WTC11 (cell line): Measurements from ENCODE around the gene TMED5. TPM values are rescaled to one million over a fixed set of nuclear protein-coding genes. Genes with fewer than 3 reads are reported as not detected.

Experiments
- ATAC-seq: fragments of 200-7000 bp; cut with Tn5 transposase; 2 replicates; pipeline ENCODE4 v1.10.0; 2021; ENCODE audit warnings: mild to moderate bottlenecking, moderate library complexity
- CTCF ChIA-PET: fragments of 300-600 bp; sonication (Branson Sonifier 250); formaldehyde crosslinking; loops from one replicate; lab custom pipeline; 2021; ENCODE audit warnings: antibody characterized with exemption; lab: Charles Lee
- POLR2A ChIA-PET: fragments of 350-600 bp; sonication (Branson Sonifier 250); formaldehyde crosslinking; loops from one replicate; lab custom pipeline; 2021; ENCODE audit warnings: antibody characterized with exemption; lab: Charles Lee
- DNase-seq: peaks from one replicate; pipeline ENCODE4 v3.0.0; 2021; ENCODE audit warnings: low spot score
- H3K27ac Mint-ChIP-seq: 2 replicates; pipeline ENCODE4 v1.8.0; 2021; ENCODE audit warnings: mixed read lengths
- H3K27me3 Mint-ChIP-seq: 2 replicates; pipeline ENCODE4 v1.8.0; 2021; ENCODE audit warnings: low read depth, mild to moderate bottlenecking, moderate library complexity, mixed read lengths
- H3K36me3 Mint-ChIP-seq: 2 replicates; pipeline ENCODE4 v1.8.0; 2021; ENCODE audit warnings: mixed read lengths
- H3K4me1 Mint-ChIP-seq: 2 replicates; pipeline ENCODE4 v1.8.0; 2022; ENCODE audit warnings: mixed read lengths
- H3K4me3 Mint-ChIP-seq: 2 replicates; pipeline ENCODE4 v1.8.0; 2021; ENCODE audit warnings: mild to moderate bottlenecking, moderate library complexity, mixed read lengths
- H3K9me3 Mint-ChIP-seq: 2 replicates; pipeline ENCODE4 v1.8.0; 2021; ENCODE audit warnings: mixed read lengths
- CBFB ChIP-seq: sonication (generic); formaldehyde crosslinking; IDR thresholded peaks from 2 replicates; pipeline ENCODE4 v1.8.1; 2022; ENCODE audit warnings: mild to moderate bottlenecking, low read depth, missing genetic modification reagents
- E2F1 ChIP-seq: sonication (generic); formaldehyde crosslinking; IDR thresholded peaks from 2 replicates; pipeline ENCODE4 v1.8.0; 2022; ENCODE audit warnings: mild to moderate bottlenecking, missing genetic modification reagents
- E2F5 ChIP-seq: sonication (generic); formaldehyde crosslinking; IDR thresholded peaks from 2 replicates; pipeline ENCODE4 v1.8.1; 2022; ENCODE audit warnings: mild to moderate bottlenecking, moderate library complexity, missing genetic modification reagents
- ELF4 ChIP-seq: sonication (generic); formaldehyde crosslinking; IDR thresholded peaks from 2 replicates; pipeline ENCODE4 v1.8.1; 2022; ENCODE audit warnings: low read depth, mild to moderate bottlenecking, moderate library complexity, missing genetic modification reagents
- EMX1 ChIP-seq: fragments of 250-450 bp; sonication (Bioruptor Pico); IDR thresholded peaks from 2 replicates; pipeline ENCODE4 v1.8.0; 2021; ENCODE audit warnings: mild to moderate bottlenecking
- FOXP1 ChIP-seq: sonication (generic); formaldehyde crosslinking; IDR thresholded peaks from 2 replicates; pipeline ENCODE4 v1.8.0; 2022; ENCODE audit warnings: missing genetic modification reagents, mild to moderate bottlenecking, moderate library complexity, borderline replicate concordance
- HMGXB4 ChIP-seq: sonication (generic); formaldehyde crosslinking; IDR thresholded peaks from 2 replicates; pipeline ENCODE4 v1.8.1; 2023; ENCODE audit warnings: mild to moderate bottlenecking, moderate library complexity, missing genetic modification reagents
- MXD4 ChIP-seq: fragments of 250-450 bp; sonication (Bioruptor Pico); IDR thresholded peaks from 2 replicates; pipeline ENCODE4 v1.8.0; 2021; ENCODE audit warnings: mild to moderate bottlenecking, moderate library complexity, borderline replicate concordance
- MYBL2 ChIP-seq: sonication (generic); formaldehyde crosslinking; IDR thresholded peaks from 2 replicates; pipeline ENCODE4 v1.8.1; 2023; ENCODE audit warnings: mild to moderate bottlenecking, moderate library complexity, missing genetic modification reagents
- RELA ChIP-seq: sonication (generic); formaldehyde crosslinking; IDR thresholded peaks from 2 replicates; pipeline ENCODE4 v1.8.1; 2022; ENCODE audit warnings: missing genetic modification reagents, mild to moderate bottlenecking, borderline replicate concordance
- SMAD3 ChIP-seq: sonication (generic); formaldehyde crosslinking; IDR thresholded peaks from 2 replicates; pipeline ENCODE4 v1.8.0; 2022; ENCODE audit warnings: missing genetic modification reagents, mild to moderate bottlenecking, borderline replicate concordance
- SP1 ChIP-seq: sonication (generic); formaldehyde crosslinking; conservative IDR thresholded peaks from 2 replicates; pipeline ENCODE4 v1.8.1; 2022; ENCODE audit warnings: missing genetic modification reagents
- ZMAT4 ChIP-seq: fragments of 250-450 bp; sonication (Bioruptor Pico); IDR thresholded peaks from 2 replicates; pipeline ENCODE4 v1.9.0; 2021; ENCODE audit warnings: mild to moderate bottlenecking
- ZNF317 ChIP-seq: sonication (generic); formaldehyde crosslinking; IDR thresholded peaks from 2 replicates; pipeline ENCODE4 v1.8.1; 2023; ENCODE audit warnings: low read depth, mild to moderate bottlenecking, moderate library complexity, missing genetic modification reagents, borderline replicate concordance
- total RNA-seq: library from RNA; stranded (reverse); gene quantifications from 3 replicates; pipeline ENCODE4 v1.2.3, GENCODE V29; 2021
- TF ChIP-seq, protein P1 (sequence below): sonication (generic); formaldehyde crosslinking; IDR thresholded peaks from 2 replicates; pipeline ENCODE4 v1.8.1; 2023; ENCODE audit warnings: mild to moderate bottlenecking, missing genetic modification reagents, borderline replicate concordance
- TF ChIP-seq, protein P2 (sequence below): fragments of 200-600 bp; IDR thresholded peaks from 2 replicates; pipeline ENCODE4 v1.8.0; 2022; ENCODE audit warnings: antibody characterized with exemption
- TF ChIP-seq, protein P3 (sequence below): sonication (generic); formaldehyde crosslinking; IDR thresholded peaks from 2 replicates; pipeline ENCODE4 v1.8.1; 2022; ENCODE audit warnings: low read depth, missing genetic modification reagents, borderline replicate concordance
- TF ChIP-seq, protein P4 (sequence below): fragments of 250-450 bp; sonication (Bioruptor Pico); conservative IDR thresholded peaks from 2 replicates; pipeline ENCODE4 v1.9.0; 2021; ENCODE audit warnings: mild to moderate bottlenecking
- TF ChIP-seq, protein P5 (sequence below): sonication (generic); formaldehyde crosslinking; IDR thresholded peaks from 2 replicates; pipeline ENCODE4 v1.8.1; 2023; ENCODE audit warnings: mild to moderate bottlenecking, missing genetic modification reagents

TMED5 gene
- total RNA-seq, 1 experiment from 2014 or later = 28.5 TPM

- no peak for DNase-seq
- CTCF ChIA-PET = no interaction called here
- Mint-ChIP-seq H3K36me3 (peaks cover 33% of the 10 kb centered on the region), H3K4me1 (peaks cover 40% of the 10 kb centered on the region), H3K27me3 (no peaks in the 10 kb centered on the region), H3K27ac (no peak overlapping the region), H3K4me3 (no peak overlapping the region), H3K9me3 (no peaks in the 10 kb centered on the region)
- ATAC-seq = no peak
- POLR2A ChIA-PET = no interaction called here
- TF ChIP-seq EMX1 (no peak), SP1 (no peak), FOXP1 (no peak), E2F5 (CRISPR knock-in tag) (no peak), ZMAT4 (CRISPR knock-in tag) (no peak), SMAD3 (CRISPR knock-in tag) (no peak), RELA (CRISPR knock-in tag) (no peak), MXD4 (CRISPR knock-in tag) (no peak), MYBL2 (CRISPR knock-in tag) (no peak), ELF4 (CRISPR knock-in tag) (no peak), E2F1 (CRISPR knock-in tag) (no peak), CBFB (CRISPR knock-in tag) (no peak), ZNF317 (CRISPR knock-in tag) (no peak), HMGXB4 (CRISPR knock-in tag) (no peak)
- TF ChIP-seq, protein P1, sequence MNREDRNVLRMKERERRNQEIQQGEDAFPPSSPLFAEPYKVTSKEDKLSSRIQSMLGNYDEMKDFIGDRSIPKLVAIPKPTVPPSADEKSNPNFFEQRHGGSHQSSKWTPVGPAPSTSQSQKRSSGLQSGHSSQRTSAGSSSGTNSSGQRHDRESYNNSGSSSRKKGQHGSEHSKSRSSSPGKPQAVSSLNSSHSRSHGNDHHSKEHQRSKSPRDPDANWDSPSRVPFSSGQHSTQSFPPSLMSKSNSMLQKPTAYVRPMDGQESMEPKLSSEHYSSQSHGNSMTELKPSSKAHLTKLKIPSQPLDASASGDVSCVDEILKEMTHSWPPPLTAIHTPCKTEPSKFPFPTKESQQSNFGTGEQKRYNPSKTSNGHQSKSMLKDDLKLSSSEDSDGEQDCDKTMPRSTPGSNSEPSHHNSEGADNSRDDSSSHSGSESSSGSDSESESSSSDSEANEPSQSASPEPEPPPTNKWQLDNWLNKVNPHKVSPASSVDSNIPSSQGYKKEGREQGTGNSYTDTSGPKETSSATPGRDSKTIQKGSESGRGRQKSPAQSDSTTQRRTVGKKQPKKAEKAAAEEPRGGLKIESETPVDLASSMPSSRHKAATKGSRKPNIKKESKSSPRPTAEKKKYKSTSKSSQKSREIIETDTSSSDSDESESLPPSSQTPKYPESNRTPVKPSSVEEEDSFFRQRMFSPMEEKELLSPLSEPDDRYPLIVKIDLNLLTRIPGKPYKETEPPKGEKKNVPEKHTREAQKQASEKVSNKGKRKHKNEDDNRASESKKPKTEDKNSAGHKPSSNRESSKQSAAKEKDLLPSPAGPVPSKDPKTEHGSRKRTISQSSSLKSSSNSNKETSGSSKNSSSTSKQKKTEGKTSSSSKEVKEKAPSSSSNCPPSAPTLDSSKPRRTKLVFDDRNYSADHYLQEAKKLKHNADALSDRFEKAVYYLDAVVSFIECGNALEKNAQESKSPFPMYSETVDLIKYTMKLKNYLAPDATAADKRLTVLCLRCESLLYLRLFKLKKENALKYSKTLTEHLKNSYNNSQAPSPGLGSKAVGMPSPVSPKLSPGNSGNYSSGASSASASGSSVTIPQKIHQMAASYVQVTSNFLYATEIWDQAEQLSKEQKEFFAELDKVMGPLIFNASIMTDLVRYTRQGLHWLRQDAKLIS (CRISPR knock-in tag) = no peak
- TF ChIP-seq, protein P2, sequence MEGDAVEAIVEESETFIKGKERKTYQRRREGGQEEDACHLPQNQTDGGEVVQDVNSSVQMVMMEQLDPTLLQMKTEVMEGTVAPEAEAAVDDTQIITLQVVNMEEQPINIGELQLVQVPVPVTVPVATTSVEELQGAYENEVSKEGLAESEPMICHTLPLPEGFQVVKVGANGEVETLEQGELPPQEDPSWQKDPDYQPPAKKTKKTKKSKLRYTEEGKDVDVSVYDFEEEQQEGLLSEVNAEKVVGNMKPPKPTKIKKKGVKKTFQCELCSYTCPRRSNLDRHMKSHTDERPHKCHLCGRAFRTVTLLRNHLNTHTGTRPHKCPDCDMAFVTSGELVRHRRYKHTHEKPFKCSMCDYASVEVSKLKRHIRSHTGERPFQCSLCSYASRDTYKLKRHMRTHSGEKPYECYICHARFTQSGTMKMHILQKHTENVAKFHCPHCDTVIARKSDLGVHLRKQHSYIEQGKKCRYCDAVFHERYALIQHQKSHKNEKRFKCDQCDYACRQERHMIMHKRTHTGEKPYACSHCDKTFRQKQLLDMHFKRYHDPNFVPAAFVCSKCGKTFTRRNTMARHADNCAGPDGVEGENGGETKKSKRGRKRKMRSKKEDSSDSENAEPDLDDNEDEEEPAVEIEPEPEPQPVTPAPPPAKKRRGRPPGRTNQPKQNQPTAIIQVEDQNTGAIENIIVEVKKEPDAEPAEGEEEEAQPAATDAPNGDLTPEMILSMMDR = no peak
- TF ChIP-seq, protein P3, sequence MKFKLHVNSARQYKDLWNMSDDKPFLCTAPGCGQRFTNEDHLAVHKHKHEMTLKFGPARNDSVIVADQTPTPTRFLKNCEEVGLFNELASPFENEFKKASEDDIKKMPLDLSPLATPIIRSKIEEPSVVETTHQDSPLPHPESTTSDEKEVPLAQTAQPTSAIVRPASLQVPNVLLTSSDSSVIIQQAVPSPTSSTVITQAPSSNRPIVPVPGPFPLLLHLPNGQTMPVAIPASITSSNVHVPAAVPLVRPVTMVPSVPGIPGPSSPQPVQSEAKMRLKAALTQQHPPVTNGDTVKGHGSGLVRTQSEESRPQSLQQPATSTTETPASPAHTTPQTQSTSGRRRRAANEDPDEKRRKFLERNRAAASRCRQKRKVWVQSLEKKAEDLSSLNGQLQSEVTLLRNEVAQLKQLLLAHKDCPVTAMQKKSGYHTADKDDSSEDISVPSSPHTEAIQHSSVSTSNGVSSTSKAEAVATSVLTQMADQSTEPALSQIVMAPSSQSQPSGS (CRISPR knock-in tag) = no peak
- TF ChIP-seq, protein P4, sequence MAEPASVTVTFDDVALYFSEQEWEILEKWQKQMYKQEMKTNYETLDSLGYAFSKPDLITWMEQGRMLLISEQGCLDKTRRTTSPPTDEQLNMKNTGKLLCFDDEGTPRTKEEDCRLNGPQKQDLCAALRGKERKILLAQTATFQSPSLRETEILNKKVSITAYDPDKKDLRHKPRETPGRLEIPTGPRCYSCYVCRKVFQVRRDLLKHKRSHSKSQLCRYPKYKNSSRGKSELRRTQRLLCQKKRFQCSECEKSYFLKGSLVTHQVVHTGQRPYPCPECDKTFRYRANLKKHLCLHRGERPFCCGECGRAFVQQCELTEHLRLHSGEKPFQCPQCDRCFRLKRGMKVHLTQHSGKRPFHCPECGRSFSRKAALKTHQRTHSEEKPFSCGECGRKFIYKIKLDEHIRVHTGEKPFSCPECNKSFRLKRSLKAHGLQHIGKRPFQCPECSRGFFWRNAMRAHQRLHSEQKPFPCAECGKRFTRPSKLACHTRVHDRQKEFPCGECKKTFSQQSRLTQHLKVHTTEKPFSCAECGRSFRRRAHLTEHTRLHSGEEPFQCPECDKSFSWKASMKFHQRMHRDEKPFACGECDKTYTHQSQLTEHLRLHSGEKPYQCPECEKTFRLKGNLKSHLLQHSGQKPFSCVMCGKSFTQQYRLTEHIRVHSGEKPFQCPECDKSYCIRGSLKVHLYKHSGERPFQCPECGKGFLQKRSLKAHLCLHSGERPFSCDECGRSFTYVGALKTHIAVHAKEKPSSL (CRISPR knock-in tag) = no peak
- TF ChIP-seq, protein P5, sequence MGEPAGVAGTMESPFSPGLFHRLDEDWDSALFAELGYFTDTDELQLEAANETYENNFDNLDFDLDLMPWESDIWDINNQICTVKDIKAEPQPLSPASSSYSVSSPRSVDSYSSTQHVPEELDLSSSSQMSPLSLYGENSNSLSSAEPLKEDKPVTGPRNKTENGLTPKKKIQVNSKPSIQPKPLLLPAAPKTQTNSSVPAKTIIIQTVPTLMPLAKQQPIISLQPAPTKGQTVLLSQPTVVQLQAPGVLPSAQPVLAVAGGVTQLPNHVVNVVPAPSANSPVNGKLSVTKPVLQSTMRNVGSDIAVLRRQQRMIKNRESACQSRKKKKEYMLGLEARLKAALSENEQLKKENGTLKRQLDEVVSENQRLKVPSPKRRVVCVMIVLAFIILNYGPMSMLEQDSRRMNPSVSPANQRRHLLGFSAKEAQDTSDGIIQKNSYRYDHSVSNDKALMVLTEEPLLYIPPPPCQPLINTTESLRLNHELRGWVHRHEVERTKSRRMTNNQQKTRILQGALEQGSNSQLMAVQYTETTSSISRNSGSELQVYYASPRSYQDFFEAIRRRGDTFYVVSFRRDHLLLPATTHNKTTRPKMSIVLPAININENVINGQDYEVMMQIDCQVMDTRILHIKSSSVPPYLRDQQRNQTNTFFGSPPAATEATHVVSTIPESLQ (CRISPR knock-in tag) = no peak
These were observed 72.8 kb downstream of the TMED5 start for GRCh38 chr1:93107395-93107794.
